Large intestine (tissue), 3 donors: ENCODE results near the gene CD151. TPM values are rescaled to one million over a fixed set of nuclear protein-coding genes. Genes with fewer than 3 reads are reported as not detected.

Source experiments
- DNase-seq, 2 donors: peaks; one replicate each; pipeline versions ENCODE4 v3.0.0 to v3.0.0-alpha.2; 2013
- H3K27ac ChIP-seq: one replicate; pipeline ENCODE4 v1.5.1; 2013; ENCODE audit warnings: low read length
- H3K27me3 ChIP-seq: 2 replicates; pipeline ENCODE4 v1.6.1; 2013; ENCODE audit warnings: low read length; ENCODE audit not compliant: control insufficient read depth, insufficient read depth
- H3K36me3 ChIP-seq: 2 replicates; pipeline ENCODE4 v1.6.1; 2013; ENCODE audit warnings: low read length; ENCODE audit not compliant: control insufficient read depth, insufficient read depth
- H3K4me1 ChIP-seq: one replicate; pipeline ENCODE4 v1.6.1; 2013; ENCODE audit warnings: low read length; ENCODE audit not compliant: control insufficient read depth, insufficient read depth
- H3K4me3 ChIP-seq: one replicate; pipeline ENCODE4 v1.5.1; 2013; ENCODE audit warnings: low read length
- H3K9me3 ChIP-seq: one replicate; pipeline ENCODE4 v1.6.1; 2013; ENCODE audit warnings: mild to moderate bottlenecking, low read depth, low read length, moderate library complexity; ENCODE audit not compliant: control insufficient read depth
- WGBS: methylation state at CpG from one replicate; pipeline ENCODE4 v1.1.5; 2013; ENCODE audit warnings: low lambda C conversion rate; ENCODE audit not compliant: insufficient coverage; 5-methylcytosine and 5-hydroxymethylcytosine counted together
- polyA plus RNA-seq: library from polyadenylated mRNA; unstranded; fragments of 120-200 nt; gene quantifications from one replicate; pipeline ENCODE4 v1.2.1, GENCODE V29; 2013

The CD151 gene
- polyA plus RNA-seq, 1 donor, result 317 TPM

- no CpG with 5 or more reads among the region's 8 CpGs for WGBS
- H3K36me3 ChIP-seq, result peaks cover 16% of the 10 kb centered on the region
- peaks cover 13% of the 10 kb centered on the region for H3K4me1 ChIP-seq
- no peak overlapping the region for H3K27ac ChIP-seq
- H3K4me3 ChIP-seq, result no peak overlapping the region
- H3K9me3 ChIP-seq, result peaks cover 4% of the 10 kb centered on the region
- no peak for DNase-seq
- no peaks in the 10 kb centered on the region for H3K27me3 ChIP-seq
These were observed 35.2 kb downstream of the CD151 start for GRCh38 chr11:867856-868358.

- no CpG with 5 or more reads among the region's 17 CpGs for WGBS
- no peak for DNase-seq
- peaks cover 16% of the 10 kb centered on the region for H3K36me3 ChIP-seq
These were observed 35.6 kb downstream of the CD151 start for GRCh38 chr11:868394-868793.

GRCh38 chr11:868802-869201 lies 36.0 kb downstream of the CD151 start:
- no CpG with 5 or more reads among the region's 12 CpGs for WGBS
- H3K27ac ChIP-seq, result no peak overlapping the region

More at GRCh38 chr11:868394-868793, 35.6 kb downstream of the CD151 start:
- H3K4me1 ChIP-seq, result peaks cover 8% of the 10 kb centered on the region
- peaks cover 4% of the 10 kb centered on the region for H3K9me3 ChIP-seq
- H3K27ac ChIP-seq, result no peak overlapping the region
- H3K27me3 ChIP-seq, result no peaks in the 10 kb centered on the region
- H3K4me3 ChIP-seq, result no peak overlapping the region

GRCh38 chr11:869399-870126 lies 36.8 kb downstream of the CD151 start:
- no peak for DNase-seq
- Histone ChIP-seq H3K4me3 (no peak overlapping the region), H3K4me1 (no peaks in the 10 kb centered on the region), H3K27me3 (no peaks in the 10 kb centered on the region), H3K9me3 (peaks cover 4% of the 10 kb centered on the region), H3K27ac (no peak overlapping the region), H3K36me3 (peaks cover 16% of the 10 kb centered on the region)
- WGBS, result no CpG with 5 or more reads among the region's 25 CpGs

More at GRCh38 chr11:868802-869201, 36.0 kb downstream of the CD151 start:
- H3K36me3 ChIP-seq, result peaks cover 16% of the 10 kb centered on the region
- no peak for DNase-seq
- H3K27me3 ChIP-seq, result no peaks in the 10 kb centered on the region
- peaks cover 4% of the 10 kb centered on the region for H3K4me1 ChIP-seq
- H3K9me3 ChIP-seq, result peaks cover 4% of the 10 kb centered on the region
- no peak overlapping the region for H3K4me3 ChIP-seq

- Histone ChIP-seq H3K4me3 (no peak overlapping the region), H3K27ac (no peak overlapping the region), H3K27me3 (no peaks in the 10 kb centered on the region), H3K9me3 (peaks cover 4% of the 10 kb centered on the region), H3K4me1 (no peaks in the 10 kb centered on the region), H3K36me3 (peaks cover 19% of the 10 kb centered on the region)
- no CpG with 5 or more reads among the region's 8 CpGs for WGBS
- DNase-seq, result no peak
These were observed 37.3 kb downstream of the CD151 start for GRCh38 chr11:870127-870413.

GRCh38 chr11:870418-870817 lies 37.7 kb downstream of the CD151 start:
- no peak for DNase-seq
- Histone ChIP-seq H3K4me3 (no peak overlapping the region), H3K27ac (no peak overlapping the region), H3K27me3 (no peaks in the 10 kb centered on the region), H3K4me1 (no peaks in the 10 kb centered on the region), H3K9me3 (peaks cover 3% of the 10 kb centered on the region), H3K36me3 (peaks cover 19% of the 10 kb centered on the region)
- WGBS, result no CpG with 5 or more reads among the region's 8 CpGs

- peaks cover 16% of the 10 kb centered on the region for H3K36me3 ChIP-seq
- no peak overlapping the region for H3K27ac ChIP-seq
- no peaks in the 10 kb centered on the region for H3K27me3 ChIP-seq
- DNase-seq, result no peak
- no peak overlapping the region for H3K4me3 ChIP-seq
- WGBS, result no CpG with 5 or more reads among the region's 9 CpGs
- H3K9me3 ChIP-seq, result no peaks in the 10 kb centered on the region
- no peaks in the 10 kb centered on the region for H3K4me1 ChIP-seq
These were observed 38.7 kb downstream of the CD151 start for GRCh38 chr11:871472-871871.

GRCh38 chr11:872799-873198 lies 40.0 kb downstream of the CD151 start:
- no peak for DNase-seq
- Histone ChIP-seq H3K4me3 (no peak overlapping the region), H3K4me1 (no peaks in the 10 kb centered on the region), H3K27ac (no peak overlapping the region), H3K9me3 (no peaks in the 10 kb centered on the region), H3K27me3 (no peaks in the 10 kb centered on the region), H3K36me3 (peaks cover 14% of the 10 kb centered on the region)
- WGBS, result no CpG with 5 or more reads among the region's 9 CpGs

- Histone ChIP-seq H3K27ac (no peak overlapping the region), H3K4me1 (no peaks in the 10 kb centered on the region), H3K27me3 (no peaks in the 10 kb centered on the region), H3K36me3 (peaks cover 12% of the 10 kb centered on the region), H3K9me3 (no peaks in the 10 kb centered on the region), H3K4me3 (no peak overlapping the region)
- no CpG with 5 or more reads among the region's 12 CpGs for WGBS
- no peak for DNase-seq
These were observed 41.0 kb downstream of the CD151 start for GRCh38 chr11:873706-874105.

- H3K27ac ChIP-seq, result no peak overlapping the region
- DNase-seq, result no peak
- no peaks in the 10 kb centered on the region for H3K27me3 ChIP-seq
- no peaks in the 10 kb centered on the region for H3K9me3 ChIP-seq
- H3K4me3 ChIP-seq, result no peak overlapping the region
- H3K36me3 ChIP-seq, result peaks cover 14% of the 10 kb centered on the region
- no CpG with 5 or more reads among the region's 16 CpGs for WGBS
- H3K4me1 ChIP-seq, result no peaks in the 10 kb centered on the region
These were observed 42.5 kb downstream of the CD151 start for GRCh38 chr11:875203-875602.

- no peak for DNase-seq
- H3K27me3 ChIP-seq, result no peaks in the 10 kb centered on the region
- H3K9me3 ChIP-seq, result no peaks in the 10 kb centered on the region
- WGBS, result 80% methylated on average over 1 of the region's 21 CpGs
- no peak overlapping the region for H3K4me3 ChIP-seq
- peaks cover 19% of the 10 kb centered on the region for H3K36me3 ChIP-seq
- no peak overlapping the region for H3K27ac ChIP-seq
- H3K4me1 ChIP-seq, result no peaks in the 10 kb centered on the region
These were observed 43.1 kb downstream of the CD151 start for GRCh38 chr11:875769-876301.
